Breast epithelium (tissue), 3 donors: Measurements from ENCODE around the gene ADCY6.

Experiments
- POLR2A ChIP-seq: fragments of 450-650 bp; IDR thresholded peaks from one replicate; pipeline ENCODE4 v1.6.1; 2016; ENCODE audit warnings: antibody characterized with exemption, mild to moderate bottlenecking, moderate library complexity
- TF ChIP-seq, protein P1 (sequence below), 3 donors: fragments of 450-650 bp; IDR thresholded peaks; one replicate each; pipeline ENCODE4 v1.5.1; 2016 to 2017; ENCODE audit warnings: antibody characterized with exemption in 3 of 3, mild to moderate bottlenecking in 3 of 3, moderate library complexity in 3 of 3

DNA sequence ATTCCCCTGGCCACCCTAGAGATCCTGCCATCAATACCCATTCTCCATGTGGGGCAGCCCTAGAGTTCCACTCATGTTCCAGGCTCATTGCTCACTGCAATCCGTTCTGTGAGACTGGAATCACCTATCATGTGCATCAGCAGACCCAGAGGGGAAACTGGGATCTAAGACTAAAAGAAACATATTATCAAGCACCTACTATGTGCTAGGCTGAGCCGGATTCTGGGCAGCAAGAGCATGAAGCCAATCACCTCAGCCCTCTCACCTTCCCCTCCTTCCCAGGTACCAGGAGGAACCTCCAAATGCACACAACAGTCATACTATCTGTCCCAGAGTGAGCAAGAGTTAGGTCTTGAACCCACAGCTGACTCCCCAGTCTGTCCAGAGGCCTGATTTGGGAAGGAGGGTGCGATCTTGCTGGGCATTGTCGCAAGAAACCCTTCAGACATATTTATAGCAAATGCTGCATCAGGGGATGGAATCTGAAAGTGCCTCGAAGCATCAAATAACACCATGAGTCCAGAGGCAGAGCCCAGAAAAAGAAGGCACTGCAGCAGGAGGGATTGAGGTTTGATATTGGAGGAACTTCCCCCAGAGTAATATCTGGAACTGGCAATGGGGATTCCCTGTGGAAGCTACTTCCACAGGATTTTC is 22.7 kb upstream of the ADCY6 start:
- TF ChIP-seq, protein P1, sequence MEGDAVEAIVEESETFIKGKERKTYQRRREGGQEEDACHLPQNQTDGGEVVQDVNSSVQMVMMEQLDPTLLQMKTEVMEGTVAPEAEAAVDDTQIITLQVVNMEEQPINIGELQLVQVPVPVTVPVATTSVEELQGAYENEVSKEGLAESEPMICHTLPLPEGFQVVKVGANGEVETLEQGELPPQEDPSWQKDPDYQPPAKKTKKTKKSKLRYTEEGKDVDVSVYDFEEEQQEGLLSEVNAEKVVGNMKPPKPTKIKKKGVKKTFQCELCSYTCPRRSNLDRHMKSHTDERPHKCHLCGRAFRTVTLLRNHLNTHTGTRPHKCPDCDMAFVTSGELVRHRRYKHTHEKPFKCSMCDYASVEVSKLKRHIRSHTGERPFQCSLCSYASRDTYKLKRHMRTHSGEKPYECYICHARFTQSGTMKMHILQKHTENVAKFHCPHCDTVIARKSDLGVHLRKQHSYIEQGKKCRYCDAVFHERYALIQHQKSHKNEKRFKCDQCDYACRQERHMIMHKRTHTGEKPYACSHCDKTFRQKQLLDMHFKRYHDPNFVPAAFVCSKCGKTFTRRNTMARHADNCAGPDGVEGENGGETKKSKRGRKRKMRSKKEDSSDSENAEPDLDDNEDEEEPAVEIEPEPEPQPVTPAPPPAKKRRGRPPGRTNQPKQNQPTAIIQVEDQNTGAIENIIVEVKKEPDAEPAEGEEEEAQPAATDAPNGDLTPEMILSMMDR (IDR thresholded peaks at IDR 0.05): no peak
- TF ChIP-seq POLR2A: no peak
